ENCODE data around the gene GJA3. TPM values are rescaled to one million over a fixed set of nuclear protein-coding genes. Genes with fewer than 3 reads are reported as not detected.

GJA3 gene
- total RNA-seq, 2 experiments from 2014 or later = 0.75 to 0.76 TPM

GRCh38 chr13:20191311-20192157, 30.7 kb upstream of the GJA3 start:
- DNase-seq (no peak), ATAC-seq (no peak)
- Mint-ChIP-seq H3K4me1 (peaks cover 22% of the 10 kb centered on the region), H3K4me3 (peak overlapping the region; percentile 55), H3K36me3 (no peaks in the 10 kb centered on the region), H3K27ac (no peak overlapping the region), H3K27me3 (peaks cover 51% of the 10 kb centered on the region), H3K9me3 (ENCODE audit: low read depth) (no peaks in the 10 kb centered on the region)
- CTCF ChIA-PET = interaction anchor here (1.2 to 3.3 kb wide), 2 partner anchors 10 to 28 kb away, joined by 3 to 23 read pairs; no protein-coding TSS in a partner anchor

DNA sequence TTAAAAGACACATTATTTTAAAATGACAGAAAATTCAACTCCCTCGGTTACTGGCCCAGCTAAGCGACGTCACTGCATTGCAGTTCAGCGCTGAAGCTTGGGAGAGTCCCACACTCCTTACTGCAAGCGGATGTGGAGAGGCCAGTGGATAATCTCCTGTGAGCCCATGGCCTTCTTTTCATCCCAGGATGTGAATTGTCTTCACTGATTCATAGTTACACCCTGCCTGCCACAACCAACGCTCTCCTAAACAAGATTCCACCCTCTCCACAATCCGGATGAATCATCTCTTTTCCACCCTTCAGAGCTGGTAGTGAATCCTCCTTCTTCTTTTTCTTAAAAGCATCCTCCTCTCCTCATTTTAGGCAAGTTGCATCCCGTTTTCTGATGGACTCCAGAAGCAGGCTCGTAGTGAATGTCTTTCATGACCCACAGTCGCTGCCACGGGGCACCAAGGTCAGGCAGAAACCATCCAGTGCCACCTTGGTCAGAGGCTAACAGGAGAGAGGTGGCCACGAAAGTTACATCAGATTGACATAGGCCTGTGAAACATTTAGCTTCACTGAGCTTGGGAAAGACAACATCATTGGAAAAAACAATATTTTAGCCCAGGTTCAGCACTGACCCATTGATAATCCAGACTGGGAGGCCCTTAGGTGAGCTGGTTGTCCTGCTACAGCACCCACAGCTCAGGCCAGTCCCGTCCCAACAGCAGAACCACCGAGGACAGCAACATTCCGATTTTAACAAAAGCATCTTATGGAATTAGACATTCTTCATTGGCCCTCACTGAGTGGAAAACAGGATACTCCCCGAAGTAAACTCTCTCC, 29.8 kb upstream of the GJA3 start:
- DNase-seq (no peak), ATAC-seq (no peak)
- H3K27me3 Mint-ChIP-seq = peaks cover 43% of the 10 kb centered on the region
- no peak overlapping the region for H3K4me3 Mint-ChIP-seq
- CTCF ChIA-PET = interaction anchor here (3.3 kb wide), 1 partner anchor 9 kb away, joined by 23 read pairs; no protein-coding TSS in a partner anchor
- no peaks in the 10 kb centered on the region for H3K9me3 Mint-ChIP-seq (ENCODE audit: low read depth)
- H3K4me1 Mint-ChIP-seq = peaks cover 22% of the 10 kb centered on the region
- H3K36me3 Mint-ChIP-seq = no peaks in the 10 kb centered on the region
- no peak overlapping the region for H3K27ac Mint-ChIP-seq

DNA sequence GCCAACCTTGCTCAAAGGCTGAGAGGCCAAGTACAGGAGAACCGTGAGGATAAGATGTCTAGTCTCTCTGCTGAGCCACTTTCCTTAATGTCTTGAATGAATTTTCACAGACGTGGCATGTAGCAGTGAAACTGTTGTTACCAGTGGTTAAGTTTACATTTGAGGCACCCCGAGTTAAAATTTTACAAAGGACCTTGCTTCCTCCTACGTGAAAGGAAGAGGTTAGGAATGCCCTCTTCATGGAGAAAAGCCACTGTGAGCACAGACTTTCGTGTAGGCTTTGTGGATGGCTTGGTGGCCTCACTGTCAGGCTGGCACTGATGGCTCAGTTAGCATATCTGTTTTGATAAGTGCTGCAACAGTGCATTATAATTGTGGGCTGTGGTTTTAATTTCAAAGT, 29.2 kb upstream of the GJA3 start:
- DNase-seq = no peak
- Mint-ChIP-seq H3K36me3 (no peaks in the 10 kb centered on the region), H3K27me3 (peaks cover 39% of the 10 kb centered on the region), H3K4me3 (no peak overlapping the region), H3K4me1 (peaks cover 22% of the 10 kb centered on the region), H3K27ac (no peak overlapping the region), H3K9me3 (ENCODE audit: low read depth) (no peaks in the 10 kb centered on the region)
- no peak for ATAC-seq
- CTCF ChIA-PET = interaction anchor here (0.6 to 3.3 kb wide), 2 partner anchors 8 to 27 kb away, joined by 3 to 23 read pairs; no protein-coding TSS in a partner anchor

DNA sequence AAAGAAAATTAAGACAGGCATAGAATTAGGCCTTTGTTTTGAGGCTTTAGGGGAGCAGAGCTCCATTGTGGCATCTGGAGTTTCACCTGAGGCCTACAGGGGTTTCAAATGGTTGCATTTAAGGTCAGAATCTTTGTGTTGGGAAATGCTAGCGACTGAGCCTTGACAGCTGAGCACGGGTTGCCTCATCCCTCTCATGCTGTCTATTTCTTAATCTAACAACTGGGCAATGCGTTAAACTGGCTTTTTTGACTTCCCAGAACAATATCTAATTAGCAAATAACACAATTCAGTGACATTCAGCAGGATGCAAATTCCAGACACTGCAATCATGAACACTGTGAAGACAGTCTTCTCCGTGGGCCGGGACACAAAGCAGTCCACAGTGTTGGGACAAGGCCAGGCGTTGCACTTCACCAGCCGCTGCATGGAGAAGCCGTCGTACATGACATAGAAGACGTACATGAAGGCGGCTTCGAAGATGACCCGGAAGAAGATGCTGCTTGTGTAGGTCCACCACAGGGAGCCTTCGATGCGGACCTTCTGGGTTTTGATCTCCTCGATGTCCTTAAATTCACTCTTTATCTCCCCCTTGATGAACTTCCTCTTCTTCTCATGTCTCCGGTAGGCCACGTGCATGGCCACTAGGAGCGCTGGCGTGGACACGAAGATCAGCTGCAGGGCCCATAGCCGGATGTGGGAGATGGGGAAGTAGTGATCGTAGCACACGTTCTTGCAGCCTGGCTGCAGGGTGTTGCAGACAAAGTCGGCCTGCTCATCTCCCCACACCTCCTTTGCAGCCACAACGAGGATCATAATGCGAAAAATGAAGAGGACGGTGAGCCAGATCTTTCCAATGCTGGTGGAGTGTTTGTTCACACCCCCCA, 28.1 kb upstream of the GJA3 start:
- DNase-seq (no peak), ATAC-seq (no peak)
- H3K27me3 Mint-ChIP-seq = peaks cover 31% of the 10 kb centered on the region
- CTCF ChIA-PET = interaction anchor here (0.7 to 1.8 kb wide), 2 partner anchors 8 to 9 kb away, joined by 3 to 9 read pairs; no protein-coding TSS in a partner anchor
- no peak overlapping the region for H3K4me3 Mint-ChIP-seq
- no peaks in the 10 kb centered on the region for H3K9me3 Mint-ChIP-seq (ENCODE audit: low read depth)
- H3K36me3 Mint-ChIP-seq = no peaks in the 10 kb centered on the region
- H3K27ac Mint-ChIP-seq = no peak overlapping the region
- peaks cover 11% of the 10 kb centered on the region for H3K4me1 Mint-ChIP-seq

- ATAC-seq = no peak
- CTCF ChIA-PET = interaction anchor here (1.2 to 1.8 kb wide), 2 partner anchors 11 to 13 kb away, joined by 3 to 9 read pairs; no protein-coding TSS in a partner anchor
- H3K27me3 Mint-ChIP-seq = peaks cover 34% of the 10 kb centered on the region
- DNase-seq = no peak
- no peaks in the 10 kb centered on the region for H3K9me3 Mint-ChIP-seq (ENCODE audit: low read depth)
- no peak overlapping the region for H3K27ac Mint-ChIP-seq
- H3K4me1 Mint-ChIP-seq = peaks cover 2% of the 10 kb centered on the region
- no peaks in the 10 kb centered on the region for H3K36me3 Mint-ChIP-seq
- H3K4me3 Mint-ChIP-seq = no peak overlapping the region
Observed at GRCh38 chr13:20186771-20187170, 25.9 kb upstream of the GJA3 start.

DNA sequence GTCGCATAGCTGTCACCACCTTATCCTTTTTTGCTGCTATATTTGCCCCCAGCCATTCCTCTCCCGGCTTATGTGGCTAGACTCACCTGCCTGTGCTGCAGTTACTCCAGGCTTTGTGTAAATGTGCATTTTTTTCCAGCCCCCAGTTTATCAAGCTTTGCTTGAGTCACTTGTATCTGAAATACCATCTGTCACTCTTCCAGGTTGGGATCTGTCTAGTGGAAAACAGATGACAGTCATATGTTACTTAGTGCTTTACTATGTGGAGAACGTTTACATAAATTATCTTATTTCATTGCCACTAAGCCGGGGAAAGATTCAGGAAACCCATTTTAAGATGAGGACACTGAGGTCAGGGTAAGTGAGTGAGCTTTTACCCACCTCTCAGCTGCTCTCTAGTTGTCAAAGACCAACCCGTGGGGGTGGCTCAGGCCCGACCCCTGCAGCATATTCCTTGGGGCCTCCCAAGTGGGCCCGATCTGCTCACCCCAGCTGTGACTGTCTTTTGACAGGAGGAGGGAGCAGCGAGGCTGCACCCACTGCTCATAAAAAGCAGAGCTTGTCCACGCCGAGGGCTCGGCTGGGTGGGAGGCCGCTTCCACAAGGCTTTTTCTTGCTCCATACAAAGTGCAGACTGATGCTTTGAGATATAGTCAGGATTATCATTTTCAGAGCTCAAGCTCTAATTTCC, 24.7 kb upstream of the GJA3 start:
- DNase-seq (no peak), ATAC-seq (no peak)
- Mint-ChIP-seq H3K9me3 (ENCODE audit: low read depth) (no peaks in the 10 kb centered on the region), H3K36me3 (no peaks in the 10 kb centered on the region), H3K27ac (no peak overlapping the region), H3K4me3 (no peak overlapping the region), H3K4me1 (no peaks in the 10 kb centered on the region), H3K27me3 (peaks cover 34% of the 10 kb centered on the region)
- CTCF ChIA-PET = interaction anchor here (0.6 to 4.0 kb wide), 6 partner anchors 9 to 426 kb away, joined by 3 to 17 read pairs (median 4); no protein-coding TSS in a partner anchor

DNA sequence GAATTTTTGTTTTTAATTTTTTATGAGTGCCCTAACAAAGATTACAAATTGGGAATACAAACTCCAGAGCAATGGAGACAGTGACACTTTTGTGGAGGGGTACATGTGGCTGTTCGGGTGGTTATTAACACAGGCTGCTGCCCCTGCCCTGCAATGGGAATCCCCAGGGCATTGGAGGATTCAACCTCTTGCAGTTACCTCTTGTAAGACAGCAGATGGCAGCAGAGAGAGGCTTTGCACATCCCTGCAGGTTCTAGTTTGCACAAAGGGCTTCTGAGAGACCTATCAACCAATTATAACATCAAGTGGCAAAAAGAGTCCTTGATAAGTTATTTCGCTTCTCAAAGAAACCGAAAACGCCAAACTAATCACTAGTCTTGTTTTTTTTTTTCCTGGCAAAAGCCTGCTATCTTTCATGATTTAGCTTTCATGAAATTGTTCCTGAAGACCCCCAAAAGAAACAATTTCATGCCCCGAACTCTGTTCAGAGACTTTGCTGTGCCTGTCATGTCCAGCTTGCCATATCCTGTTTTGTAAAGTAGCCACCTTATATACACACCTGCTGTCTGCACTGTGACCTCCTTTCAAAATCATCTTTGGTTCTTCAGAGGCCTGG, 21.5 kb upstream of the GJA3 start:
- peaks cover 59% of the 10 kb centered on the region for H3K27me3 Mint-ChIP-seq
- H3K27ac Mint-ChIP-seq = no peak overlapping the region
- ATAC-seq (peak; percentile 83), DNase-seq (peak; percentile 64)
- H3K36me3 Mint-ChIP-seq = no peaks in the 10 kb centered on the region
- no peak overlapping the region for H3K4me3 Mint-ChIP-seq
- no peaks in the 10 kb centered on the region for H3K9me3 Mint-ChIP-seq (ENCODE audit: low read depth)
- H3K4me1 Mint-ChIP-seq = no peaks in the 10 kb centered on the region
- CTCF ChIA-PET = interaction anchor here (1.3 to 4.0 kb wide), 3 partner anchors 9 to 37 kb away, joined by 6 to 23 read pairs (median 17); partner anchors contain the start of gene GJB2

DNA sequence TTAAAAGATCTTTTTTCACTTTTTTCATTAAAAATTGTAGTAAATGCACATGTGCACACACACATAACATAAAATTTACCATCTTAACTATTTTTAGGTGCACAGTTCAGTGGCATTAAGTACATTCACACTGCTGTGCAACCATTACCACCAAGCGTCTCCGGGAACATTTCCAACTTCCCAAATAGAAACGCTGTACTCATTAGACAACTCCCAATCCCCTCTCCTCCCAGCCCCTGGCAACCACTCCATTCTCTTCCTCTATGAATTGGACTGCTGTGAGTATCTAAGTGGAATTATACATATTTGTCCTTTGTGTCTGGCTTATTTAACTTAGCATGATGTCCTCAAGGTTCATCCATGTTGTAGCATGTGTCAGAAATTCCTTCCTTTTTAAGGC, 20.3 kb upstream of the GJA3 start:
- CTCF ChIA-PET = interaction anchor here (0.6 to 4.0 kb wide), 4 partner anchors 10 to 526 kb away, joined by 3 to 23 read pairs (median 12); partner anchors contain the start of gene GJB2
- H3K27me3 Mint-ChIP-seq = peaks cover 69% of the 10 kb centered on the region
- H3K36me3 Mint-ChIP-seq = no peaks in the 10 kb centered on the region
- DNase-seq = no peak
- H3K9me3 Mint-ChIP-seq (ENCODE audit: low read depth) = no peaks in the 10 kb centered on the region
- H3K27ac Mint-ChIP-seq = no peak overlapping the region
- no peak overlapping the region for H3K4me3 Mint-ChIP-seq
- ATAC-seq = no peak
- no peaks in the 10 kb centered on the region for H3K4me1 Mint-ChIP-seq

DNA sequence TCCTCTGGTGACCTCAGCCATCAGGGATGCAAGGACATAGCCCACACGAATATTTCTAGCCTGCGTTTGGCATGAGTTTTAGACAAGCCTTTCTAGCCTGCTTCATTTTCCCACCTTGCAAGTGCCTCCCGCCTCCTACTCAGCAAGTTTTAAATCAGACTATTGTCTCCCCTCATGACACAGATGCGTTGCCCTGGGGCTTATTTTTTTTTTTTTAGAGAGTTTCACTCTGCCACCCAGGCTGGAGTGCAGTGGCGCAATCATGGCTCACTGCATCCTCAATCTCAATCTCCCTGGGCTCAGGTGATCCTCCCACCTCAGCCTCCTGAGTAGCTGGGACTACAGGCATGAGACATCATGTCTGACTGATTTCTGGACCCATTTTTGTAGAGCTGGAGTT, 17.3 kb upstream of the GJA3 start:
- DNase-seq = no peak
- no peaks in the 10 kb centered on the region for H3K9me3 Mint-ChIP-seq (ENCODE audit: low read depth)
- CTCF ChIA-PET = interaction anchor here (2.4 kb wide), 1 partner anchor 19 kb away, joined by 9 read pairs; no protein-coding TSS in a partner anchor

DNA sequence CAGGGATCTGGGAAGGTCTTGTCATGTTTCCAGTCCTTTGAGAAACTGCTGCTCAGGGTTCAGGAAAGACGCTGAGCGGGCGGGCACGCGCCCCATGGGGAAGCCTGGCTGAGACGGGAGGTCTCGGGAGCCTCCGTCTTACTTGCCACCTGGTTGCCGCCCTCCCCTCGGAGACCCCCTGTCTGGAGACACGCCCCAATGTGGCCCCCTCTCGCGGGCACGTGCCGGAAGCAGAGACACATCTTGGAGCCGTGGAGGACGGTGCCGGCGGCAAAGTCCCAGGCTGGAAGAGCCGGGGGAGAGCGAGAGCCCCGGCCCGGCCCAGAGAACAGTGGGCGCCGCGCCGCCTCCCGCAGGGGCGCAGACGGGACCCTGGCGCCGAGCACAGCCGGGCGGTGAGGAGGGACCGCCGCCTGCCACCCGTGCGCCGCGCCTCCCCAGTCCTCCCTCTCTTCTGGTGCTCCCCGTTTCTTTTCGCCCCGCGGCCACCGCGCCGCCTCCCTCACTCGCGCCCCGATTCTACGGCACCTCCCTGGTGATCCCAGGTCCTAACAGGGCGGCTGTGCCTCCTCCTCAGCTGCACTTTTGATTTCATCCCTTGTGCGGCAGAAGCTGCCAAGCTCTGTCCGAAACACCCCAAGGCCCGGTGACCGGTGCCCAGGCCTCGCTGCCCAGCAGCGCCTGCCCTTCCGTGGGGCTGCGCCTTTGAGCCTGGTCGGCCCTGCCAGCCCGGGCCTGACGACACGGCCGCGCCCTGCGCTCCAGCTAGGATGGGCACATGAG, 16.4 kb upstream of the GJA3 start:
- CTCF ChIA-PET = interaction anchor here (1.3 kb wide), 1 partner anchor 314 kb away, joined by 3 read pairs; no protein-coding TSS in a partner anchor
- peaks cover 94% of the 10 kb centered on the region for H3K27me3 Mint-ChIP-seq
- no peaks in the 10 kb centered on the region for H3K9me3 Mint-ChIP-seq (ENCODE audit: low read depth)
- ATAC-seq = no peak
- DNase-seq = no peak
- no peak overlapping the region for H3K27ac Mint-ChIP-seq
- peaks cover 18% of the 10 kb centered on the region for H3K4me1 Mint-ChIP-seq
- no peak overlapping the region for H3K4me3 Mint-ChIP-seq
- H3K36me3 Mint-ChIP-seq = no peaks in the 10 kb centered on the region

More for the DNA sequence above, 17.3 kb upstream of the GJA3 start:
- no peak overlapping the region for H3K4me3 Mint-ChIP-seq
- peaks cover 16% of the 10 kb centered on the region for H3K4me1 Mint-ChIP-seq
- no peak overlapping the region for H3K27ac Mint-ChIP-seq
- H3K36me3 Mint-ChIP-seq = no peaks in the 10 kb centered on the region
- ATAC-seq = no peak
- peaks cover 93% of the 10 kb centered on the region for H3K27me3 Mint-ChIP-seq
